WTC11 (cell line): Measurements from ENCODE around the gene TRAP1. TPM values are rescaled to one million over a fixed set of nuclear protein-coding genes. Genes with fewer than 3 reads are reported as not detected.

ENCODE experiments used
- ATAC-seq: fragments of 200-7000 bp; cut with Tn5 transposase; 2 replicates; pipeline ENCODE4 v1.10.0; 2021; ENCODE audit warnings: mild to moderate bottlenecking, moderate library complexity
- CTCF ChIA-PET: fragments of 300-600 bp; sonication (Branson Sonifier 250); formaldehyde crosslinking; loops from one replicate; lab custom pipeline; 2021; ENCODE audit warnings: antibody characterized with exemption; lab: Charles Lee
- POLR2A ChIA-PET: fragments of 350-600 bp; sonication (Branson Sonifier 250); formaldehyde crosslinking; loops from one replicate; lab custom pipeline; 2021; ENCODE audit warnings: antibody characterized with exemption; lab: Charles Lee
- DNase-seq: peaks from one replicate; pipeline ENCODE4 v3.0.0; 2021; ENCODE audit warnings: low spot score
- H3K27ac Mint-ChIP-seq: 2 replicates; pipeline ENCODE4 v1.8.0; 2021; ENCODE audit warnings: mixed read lengths
- H3K27me3 Mint-ChIP-seq: 2 replicates; pipeline ENCODE4 v1.8.0; 2021; ENCODE audit warnings: low read depth, mild to moderate bottlenecking, moderate library complexity, mixed read lengths
- H3K36me3 Mint-ChIP-seq: 2 replicates; pipeline ENCODE4 v1.8.0; 2021; ENCODE audit warnings: mixed read lengths
- H3K4me1 Mint-ChIP-seq: 2 replicates; pipeline ENCODE4 v1.8.0; 2022; ENCODE audit warnings: mixed read lengths
- H3K4me3 Mint-ChIP-seq: 2 replicates; pipeline ENCODE4 v1.8.0; 2021; ENCODE audit warnings: mild to moderate bottlenecking, moderate library complexity, mixed read lengths
- H3K9me3 Mint-ChIP-seq: 2 replicates; pipeline ENCODE4 v1.8.0; 2021; ENCODE audit warnings: mixed read lengths
- ATF3 ChIP-seq: sonication (generic); formaldehyde crosslinking; conservative IDR thresholded peaks from 2 replicates; pipeline ENCODE4 v1.8.1; 2022; ENCODE audit warnings: mild to moderate bottlenecking, missing genetic modification reagents
- CREB1 ChIP-seq: sonication (generic); formaldehyde crosslinking; IDR thresholded peaks from 2 replicates; pipeline ENCODE4 v1.8.0; 2023; ENCODE audit warnings: mild to moderate bottlenecking, missing genetic modification reagents
- CREM ChIP-seq: sonication (generic); formaldehyde crosslinking; IDR thresholded peaks from 2 replicates; pipeline ENCODE4 v1.8.1; 2022; ENCODE audit warnings: mild to moderate bottlenecking, missing genetic modification reagents, moderate library complexity
- E2F1 ChIP-seq: sonication (generic); formaldehyde crosslinking; IDR thresholded peaks from 2 replicates; pipeline ENCODE4 v1.8.0; 2022; ENCODE audit warnings: mild to moderate bottlenecking, missing genetic modification reagents
- E2F4 ChIP-seq: sonication (generic); formaldehyde crosslinking; IDR thresholded peaks from 2 replicates; pipeline ENCODE4 v1.8.1; 2022; ENCODE audit warnings: low read depth, mild to moderate bottlenecking, moderate library complexity, missing genetic modification reagents, borderline replicate concordance
- ETV6 ChIP-seq: sonication (generic); formaldehyde crosslinking; IDR thresholded peaks from 2 replicates; pipeline ENCODE4 v1.8.1; 2022; ENCODE audit warnings: mild to moderate bottlenecking, missing genetic modification reagents
- FOXK1 ChIP-seq: sonication (generic); formaldehyde crosslinking; IDR thresholded peaks from 2 replicates; pipeline ENCODE4 v1.8.0; 2022; ENCODE audit warnings: mild to moderate bottlenecking, moderate library complexity, missing genetic modification reagents
- GRHL2 ChIP-seq: fragments of 250-450 bp; sonication (Bioruptor Pico); IDR thresholded peaks from 2 replicates; pipeline ENCODE4 v1.8.0; 2022; ENCODE audit warnings: mild to moderate bottlenecking, moderate library complexity; ENCODE audit not compliant: insufficient replicate concordance, severe bottlenecking
- HMGA2 ChIP-seq: fragments of 250-450 bp; sonication (Bioruptor Pico); IDR thresholded peaks from 2 replicates; pipeline ENCODE4 v1.4.0; 2021; ENCODE audit warnings: mild to moderate bottlenecking, moderate library complexity
- JAZF1 ChIP-seq: fragments of 250-450 bp; sonication (Bioruptor Pico); IDR thresholded peaks from 2 replicates; pipeline ENCODE4 v1.9.0; 2021; ENCODE audit warnings: moderate library complexity, mild to moderate bottlenecking, inconsistent platforms
- PRDM15 ChIP-seq: sonication (generic); formaldehyde crosslinking; IDR thresholded peaks from 2 replicates; pipeline ENCODE4 v1.8.0; 2022; ENCODE audit warnings: missing genetic modification reagents
- PRRX2 ChIP-seq: fragments of 250-450 bp; sonication (Bioruptor Pico); IDR thresholded peaks from 2 replicates; pipeline ENCODE4 v1.8.0; 2021; ENCODE audit warnings: mild to moderate bottlenecking
- SOX15 ChIP-seq: fragments of 250-450 bp; sonication (Bioruptor Pico); IDR thresholded peaks from 2 replicates; pipeline ENCODE4 v1.9.0; 2021; ENCODE audit warnings: mild to moderate bottlenecking
- ZMAT4 ChIP-seq: fragments of 250-450 bp; sonication (Bioruptor Pico); IDR thresholded peaks from 2 replicates; pipeline ENCODE4 v1.9.0; 2021; ENCODE audit warnings: mild to moderate bottlenecking
- ZNF532 ChIP-seq: fragments of 250-450 bp; sonication (Bioruptor Pico); IDR thresholded peaks from 2 replicates; pipeline ENCODE4 v1.9.0; 2021; ENCODE audit warnings: mild to moderate bottlenecking, borderline replicate concordance
- total RNA-seq: library from RNA; stranded (reverse); gene quantifications from 3 replicates; pipeline ENCODE4 v1.2.3, GENCODE V29; 2021
- TF ChIP-seq, protein P1 (sequence below): sonication (generic); formaldehyde crosslinking; IDR thresholded peaks from 2 replicates; pipeline ENCODE4 v1.8.0; 2023; ENCODE audit warnings: missing genetic modification reagents
- TF ChIP-seq, protein P2 (sequence below): fragments of 250-450 bp; sonication (Bioruptor Pico); IDR thresholded peaks from 2 replicates; pipeline ENCODE4 v1.9.0; 2021; ENCODE audit warnings: mild to moderate bottlenecking
- TF ChIP-seq, protein P3 (sequence below): sonication (generic); formaldehyde crosslinking; IDR thresholded peaks from 2 replicates; pipeline ENCODE4 v1.8.1; 2022; ENCODE audit warnings: missing genetic modification reagents, borderline replicate concordance

The TRAP1 gene
- total RNA-seq, 1 experiment from 2014 or later, result 285 TPM

DNA sequence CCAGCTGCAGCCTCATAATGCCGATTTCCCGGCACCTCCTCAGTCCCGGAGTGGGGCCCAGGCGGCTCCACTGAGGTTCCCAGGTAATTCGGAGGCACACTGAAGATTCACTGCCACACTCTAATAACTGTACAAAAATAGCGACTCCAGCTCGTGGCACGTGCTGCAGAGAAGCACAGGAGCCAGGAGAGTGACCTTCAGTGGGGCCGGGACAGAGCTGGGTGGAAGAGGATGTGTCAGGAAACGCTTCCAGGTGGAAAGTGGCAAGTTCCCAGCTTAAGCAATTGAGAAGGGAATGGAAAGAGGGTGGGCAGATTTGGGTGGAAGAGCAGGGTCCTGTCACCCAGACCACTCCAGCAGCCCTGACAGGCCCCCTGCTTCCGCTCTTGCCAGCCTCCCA is 3.1 kb upstream of the TRAP1 start:
- Mint-ChIP-seq H3K4me1 (peaks cover 18% of the 10 kb centered on the region), H3K4me3 (no peak overlapping the region), H3K27ac (no peak overlapping the region), H3K36me3 (no peaks in the 10 kb centered on the region), H3K27me3 (no peaks in the 10 kb centered on the region), H3K9me3 (no peaks in the 10 kb centered on the region)
- no peak for TF ChIP-seq CREB1
- TF ChIP-seq, protein P1, sequence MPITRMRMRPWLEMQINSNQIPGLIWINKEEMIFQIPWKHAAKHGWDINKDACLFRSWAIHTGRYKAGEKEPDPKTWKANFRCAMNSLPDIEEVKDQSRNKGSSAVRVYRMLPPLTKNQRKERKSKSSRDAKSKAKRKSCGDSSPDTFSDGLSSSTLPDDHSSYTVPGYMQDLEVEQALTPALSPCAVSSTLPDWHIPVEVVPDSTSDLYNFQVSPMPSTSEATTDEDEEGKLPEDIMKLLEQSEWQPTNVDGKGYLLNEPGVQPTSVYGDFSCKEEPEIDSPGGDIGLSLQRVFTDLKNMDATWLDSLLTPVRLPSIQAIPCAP (CRISPR knock-in tag), result no peak
- no peak for TF ChIP-seq GRHL2 (CRISPR knock-in tag)
- no peak for TF ChIP-seq CREM (CRISPR knock-in tag)
- TF ChIP-seq JAZF1, result no peak
- no peak for TF ChIP-seq ZNF532
- no peak for TF ChIP-seq FOXK1 (CRISPR knock-in tag)
- TF ChIP-seq E2F4, result no peak
- TF ChIP-seq ATF3 (CRISPR knock-in tag), result no peak
- no peak for TF ChIP-seq PRDM15 (CRISPR knock-in tag)
- no peak for TF ChIP-seq E2F1 (CRISPR knock-in tag)
- DNase-seq (no peak), ATAC-seq (no peak)
- ChIA-PET CTCF (interaction anchor here (1.8 kb wide), 1 partner anchor 12 kb away, joined by 3 read pairs; no protein-coding TSS in a partner anchor), POLR2A (no interaction called here)

- H3K9me3 Mint-ChIP-seq, result no peaks in the 10 kb centered on the region
- POLR2A ChIA-PET, result interaction anchor here (0.7 kb wide), 1 partner anchor 530 kb away, joined by 3 read pairs; no protein-coding TSS in a partner anchor
- ATAC-seq, result no peak
- no peaks in the 10 kb centered on the region for H3K27me3 Mint-ChIP-seq
- H3K4me1 Mint-ChIP-seq, result peaks cover 29% of the 10 kb centered on the region
- CTCF ChIA-PET, result interaction anchor here (1.1 kb wide), 1 partner anchor 220 kb away, joined by 3 read pairs; no protein-coding TSS in a partner anchor
- no peak overlapping the region for H3K27ac Mint-ChIP-seq
- no peak for DNase-seq
- H3K36me3 Mint-ChIP-seq, result peaks cover 7% of the 10 kb centered on the region
- H3K4me3 Mint-ChIP-seq, result peak overlapping the region; percentile 85
- TF ChIP-seq SOX15 (CRISPR knock-in tag), result no peak
- TF ChIP-seq PRRX2, result no peak
- no peak for TF ChIP-seq ETV6 (CRISPR knock-in tag)
- no peak for TF ChIP-seq ZMAT4 (CRISPR knock-in tag)
- TF ChIP-seq, protein P2, sequence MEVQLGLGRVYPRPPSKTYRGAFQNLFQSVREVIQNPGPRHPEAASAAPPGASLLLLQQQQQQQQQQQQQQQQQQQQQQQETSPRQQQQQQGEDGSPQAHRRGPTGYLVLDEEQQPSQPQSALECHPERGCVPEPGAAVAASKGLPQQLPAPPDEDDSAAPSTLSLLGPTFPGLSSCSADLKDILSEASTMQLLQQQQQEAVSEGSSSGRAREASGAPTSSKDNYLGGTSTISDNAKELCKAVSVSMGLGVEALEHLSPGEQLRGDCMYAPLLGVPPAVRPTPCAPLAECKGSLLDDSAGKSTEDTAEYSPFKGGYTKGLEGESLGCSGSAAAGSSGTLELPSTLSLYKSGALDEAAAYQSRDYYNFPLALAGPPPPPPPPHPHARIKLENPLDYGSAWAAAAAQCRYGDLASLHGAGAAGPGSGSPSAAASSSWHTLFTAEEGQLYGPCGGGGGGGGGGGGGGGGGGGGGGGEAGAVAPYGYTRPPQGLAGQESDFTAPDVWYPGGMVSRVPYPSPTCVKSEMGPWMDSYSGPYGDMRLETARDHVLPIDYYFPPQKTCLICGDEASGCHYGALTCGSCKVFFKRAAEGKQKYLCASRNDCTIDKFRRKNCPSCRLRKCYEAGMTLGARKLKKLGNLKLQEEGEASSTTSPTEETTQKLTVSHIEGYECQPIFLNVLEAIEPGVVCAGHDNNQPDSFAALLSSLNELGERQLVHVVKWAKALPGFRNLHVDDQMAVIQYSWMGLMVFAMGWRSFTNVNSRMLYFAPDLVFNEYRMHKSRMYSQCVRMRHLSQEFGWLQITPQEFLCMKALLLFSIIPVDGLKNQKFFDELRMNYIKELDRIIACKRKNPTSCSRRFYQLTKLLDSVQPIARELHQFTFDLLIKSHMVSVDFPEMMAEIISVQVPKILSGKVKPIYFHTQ (CRISPR knock-in tag), result no peak
- TF ChIP-seq HMGA2, result no peak
- TF ChIP-seq, protein P3, sequence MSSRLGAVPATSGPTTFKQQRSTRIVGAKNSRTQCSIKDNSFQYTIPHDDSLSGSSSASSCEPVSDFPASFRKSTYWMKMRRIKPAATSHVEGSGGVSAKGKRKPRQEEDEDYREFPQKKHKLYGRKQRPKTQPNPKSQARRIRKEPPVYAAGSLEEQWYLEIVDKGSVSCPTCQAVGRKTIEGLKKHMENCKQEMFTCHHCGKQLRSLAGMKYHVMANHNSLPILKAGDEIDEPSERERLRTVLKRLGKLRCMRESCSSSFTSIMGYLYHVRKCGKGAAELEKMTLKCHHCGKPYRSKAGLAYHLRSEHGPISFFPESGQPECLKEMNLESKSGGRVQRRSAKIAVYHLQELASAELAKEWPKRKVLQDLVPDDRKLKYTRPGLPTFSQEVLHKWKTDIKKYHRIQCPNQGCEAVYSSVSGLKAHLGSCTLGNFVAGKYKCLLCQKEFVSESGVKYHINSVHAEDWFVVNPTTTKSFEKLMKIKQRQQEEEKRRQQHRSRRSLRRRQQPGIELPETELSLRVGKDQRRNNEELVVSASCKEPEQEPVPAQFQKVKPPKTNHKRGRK (CRISPR knock-in tag), result no peak
- TF ChIP-seq, protein P1 (CRISPR knock-in tag), result no peak
Observed at GRCh38 chr16:3718628-3719027, 1.3 kb upstream of the TRAP1 start.
